ENCODE data around the gene CD9. TPM values are rescaled to one million over a fixed set of nuclear protein-coding genes. Genes with fewer than 3 reads are reported as not detected.

CD9 gene
- total RNA-seq, 1 donor from 2014 or later, result 35.6 TPM

- H3K4me1 Mint-ChIP-seq, result peaks cover 26% of the 10 kb centered on the region
- no peaks in the 10 kb centered on the region for H3K9me3 Mint-ChIP-seq
- intact Hi-C loops (cut with micrococcal nuclease), result no loop called here
- no peaks in the 10 kb centered on the region for H3K27me3 Mint-ChIP-seq
- no peak overlapping the region for H3K4me3 Mint-ChIP-seq
- no peak for DNase-seq
- no peaks in the 10 kb centered on the region for H3K36me3 Mint-ChIP-seq (ENCODE audit: low read depth)
- no peak overlapping the region for H3K27ac Mint-ChIP-seq
Observed at GRCh38 chr12:6212086-6212485, 11.9 kb downstream of the CD9 start.

- Mint-ChIP-seq H3K27me3 (no peaks in the 10 kb centered on the region), H3K4me1 (peaks cover 41% of the 10 kb centered on the region), H3K27ac (no peak overlapping the region), H3K9me3 (no peaks in the 10 kb centered on the region), H3K36me3 (ENCODE audit: low read depth) (no peaks in the 10 kb centered on the region), H3K4me3 (no peak overlapping the region)
- no peak for DNase-seq
- intact Hi-C loops (cut with micrococcal nuclease), result no loop called here
Observed at GRCh38 chr12:6213969-6214368, 13.8 kb downstream of the CD9 start.

- H3K36me3 Mint-ChIP-seq (ENCODE audit: low read depth), result no peaks in the 10 kb centered on the region
- H3K4me3 Mint-ChIP-seq, result no peak overlapping the region
- H3K27ac Mint-ChIP-seq, result peak overlapping the region; percentile 84
- no peaks in the 10 kb centered on the region for H3K27me3 Mint-ChIP-seq
- no peak for DNase-seq
- H3K4me1 Mint-ChIP-seq, result peaks cover 42% of the 10 kb centered on the region
- no peaks in the 10 kb centered on the region for H3K9me3 Mint-ChIP-seq
- intact Hi-C loops (cut with micrococcal nuclease), result no loop called here
Observed at GRCh38 chr12:6214633-6215032, 14.4 kb downstream of the CD9 start.

DNA sequence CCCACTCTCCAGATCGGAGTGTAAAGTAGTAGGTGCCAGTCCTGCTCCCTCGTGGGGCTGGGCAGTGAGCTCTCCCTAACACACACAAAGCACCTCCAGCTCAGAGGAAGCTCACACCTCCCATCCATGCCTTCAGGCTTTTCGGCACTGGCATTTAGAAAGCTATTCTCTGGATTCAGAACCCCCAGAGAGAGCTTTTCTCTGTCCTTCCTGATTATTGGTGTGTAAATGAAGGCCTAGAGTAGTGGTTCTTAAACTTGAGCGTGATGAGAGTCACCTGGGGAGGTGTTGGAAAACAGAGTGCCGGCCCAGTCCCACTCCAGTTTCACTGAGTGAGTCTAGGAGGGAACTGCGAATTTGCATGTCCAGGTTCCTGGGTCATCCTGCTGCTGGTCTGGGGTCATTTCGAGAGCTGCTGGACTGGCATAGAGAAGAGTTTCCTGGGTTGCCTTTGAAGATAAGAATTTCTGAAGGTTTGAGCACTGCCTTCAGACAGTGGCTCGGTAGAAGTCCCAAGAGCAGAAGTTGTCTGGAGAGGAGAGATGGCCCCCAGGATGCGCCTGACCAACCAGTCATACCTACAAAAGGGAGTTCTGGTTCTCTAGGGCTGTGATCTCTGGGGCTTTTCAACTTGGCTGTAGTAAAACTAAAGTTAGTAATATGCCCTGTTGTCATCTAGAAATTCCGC, 15.1 kb downstream of the CD9 start:
- Mint-ChIP-seq H3K9me3 (no peaks in the 10 kb centered on the region), H3K27me3 (no peaks in the 10 kb centered on the region), H3K4me1 (peaks cover 48% of the 10 kb centered on the region), H3K27ac (peak overlapping the region; percentile 84), H3K4me3 (no peak overlapping the region), H3K36me3 (ENCODE audit: low read depth) (no peaks in the 10 kb centered on the region)
- DNase-seq, result no peak
- intact Hi-C loops (cut with micrococcal nuclease), result no loop called here

GRCh38 chr12:6215932-6216494, 15.8 kb downstream of the CD9 start:
- DNase-seq, result no peak
- peaks cover 50% of the 10 kb centered on the region for H3K4me1 Mint-ChIP-seq
- H3K36me3 Mint-ChIP-seq (ENCODE audit: low read depth), result no peaks in the 10 kb centered on the region
- peak overlapping the region; percentile 20 for H3K4me3 Mint-ChIP-seq
- no peaks in the 10 kb centered on the region for H3K27me3 Mint-ChIP-seq
- intact Hi-C loops (cut with micrococcal nuclease), result loop anchor here (1.0 to 2.0 kb wide), 2 partner anchors 13 to 19 kb away; no protein-coding TSS in a partner anchor
- peak overlapping the region; percentile 84 for H3K27ac Mint-ChIP-seq
- H3K9me3 Mint-ChIP-seq, result no peaks in the 10 kb centered on the region

DNA sequence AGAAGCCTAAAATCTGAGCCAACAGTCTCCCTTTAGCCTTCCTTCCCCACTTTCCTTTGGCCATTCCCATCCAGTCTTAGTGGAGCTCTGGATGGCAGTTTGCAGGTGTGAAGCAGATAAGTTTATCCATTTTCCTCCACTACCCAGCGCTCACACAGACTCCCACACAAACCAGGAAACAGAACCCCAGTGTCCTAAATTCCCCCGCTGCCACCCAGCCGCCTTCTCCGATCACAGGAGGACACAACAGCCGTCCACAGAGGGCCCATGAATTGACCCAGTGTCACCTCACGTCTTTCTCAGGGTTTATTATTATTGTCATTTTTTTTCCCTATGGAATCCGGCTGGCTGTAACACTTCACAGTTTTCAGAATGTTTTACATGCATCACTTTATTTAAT, 16.4 kb downstream of the CD9 start:
- peak overlapping the region; percentile 20 for H3K4me3 Mint-ChIP-seq
- peaks cover 50% of the 10 kb centered on the region for H3K4me1 Mint-ChIP-seq
- H3K27me3 Mint-ChIP-seq, result no peaks in the 10 kb centered on the region
- no peak for DNase-seq
- H3K9me3 Mint-ChIP-seq, result no peaks in the 10 kb centered on the region
- peak overlapping the region; percentile 84 for H3K27ac Mint-ChIP-seq
- H3K36me3 Mint-ChIP-seq (ENCODE audit: low read depth), result no peaks in the 10 kb centered on the region
- intact Hi-C loops (cut with micrococcal nuclease), result loop anchor here (1.0 to 2.0 kb wide), 2 partner anchors 13 to 20 kb away; no protein-coding TSS in a partner anchor

GRCh38 chr12:6218347-6218925, 18.2 kb downstream of the CD9 start:
- H3K9me3 Mint-ChIP-seq, result no peaks in the 10 kb centered on the region
- intact Hi-C loops (cut with micrococcal nuclease), result no loop called here
- H3K27me3 Mint-ChIP-seq, result no peaks in the 10 kb centered on the region
- peak overlapping the region; percentile 56 for H3K4me3 Mint-ChIP-seq
- H3K36me3 Mint-ChIP-seq (ENCODE audit: low read depth), result no peaks in the 10 kb centered on the region
- DNase-seq, result no peak
- H3K4me1 Mint-ChIP-seq, result peaks cover 44% of the 10 kb centered on the region
- H3K27ac Mint-ChIP-seq, result peak overlapping the region; percentile 43

GRCh38 chr12:6219980-6220379, 19.8 kb downstream of the CD9 start:
- no peak for DNase-seq
- H3K4me1 Mint-ChIP-seq, result peaks cover 41% of the 10 kb centered on the region
- no peaks in the 10 kb centered on the region for H3K9me3 Mint-ChIP-seq
- intact Hi-C loops (cut with micrococcal nuclease), result no loop called here
- no peaks in the 10 kb centered on the region for H3K27me3 Mint-ChIP-seq
- no peak overlapping the region for H3K27ac Mint-ChIP-seq
- no peak overlapping the region for H3K4me3 Mint-ChIP-seq
- no peaks in the 10 kb centered on the region for H3K36me3 Mint-ChIP-seq (ENCODE audit: low read depth)

GRCh38 chr12:6221146-6221545, 20.9 kb downstream of the CD9 start:
- H3K27ac Mint-ChIP-seq, result no peak overlapping the region
- H3K4me1 Mint-ChIP-seq, result peaks cover 31% of the 10 kb centered on the region
- no peaks in the 10 kb centered on the region for H3K36me3 Mint-ChIP-seq (ENCODE audit: low read depth)
- no peaks in the 10 kb centered on the region for H3K9me3 Mint-ChIP-seq
- no peak overlapping the region for H3K4me3 Mint-ChIP-seq
- H3K27me3 Mint-ChIP-seq, result no peaks in the 10 kb centered on the region
- DNase-seq, result no peak
- intact Hi-C loops (cut with micrococcal nuclease), result no loop called here

DNA sequence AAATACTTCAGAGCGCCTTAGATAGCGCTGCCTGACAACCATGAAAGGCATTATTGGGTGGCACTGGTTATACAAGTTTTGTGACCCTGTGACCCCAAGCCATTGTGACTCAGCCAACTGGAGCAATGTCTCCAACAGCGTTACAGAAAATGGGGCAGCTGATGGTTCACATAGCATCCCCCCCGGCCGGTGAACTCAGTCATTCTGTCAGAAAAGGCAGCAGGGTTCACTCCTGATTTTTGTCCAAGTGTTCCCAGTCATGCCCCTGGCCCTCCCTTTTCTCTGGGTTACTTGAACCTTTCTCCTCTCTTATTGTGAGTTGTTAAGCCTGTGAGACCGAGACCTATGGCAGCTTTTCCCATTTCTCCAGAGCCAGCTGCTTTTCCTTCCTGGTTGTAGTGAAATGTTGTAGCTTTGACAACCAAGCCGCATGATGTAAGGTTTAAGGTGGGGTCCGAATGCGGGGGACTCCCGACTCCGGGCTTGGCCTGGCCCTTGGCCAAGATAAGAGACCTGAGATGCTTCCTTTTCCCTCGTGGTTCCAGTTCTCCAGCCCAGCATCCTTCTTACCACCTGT, 22.0 kb downstream of the CD9 start:
- H3K9me3 Mint-ChIP-seq, result no peaks in the 10 kb centered on the region
- peak overlapping the region; percentile 46 for H3K27ac Mint-ChIP-seq
- H3K36me3 Mint-ChIP-seq (ENCODE audit: low read depth), result no peaks in the 10 kb centered on the region
- H3K4me1 Mint-ChIP-seq, result peaks cover 25% of the 10 kb centered on the region
- no peak overlapping the region for H3K4me3 Mint-ChIP-seq
- intact Hi-C loops (cut with micrococcal nuclease), result no loop called here
- H3K27me3 Mint-ChIP-seq, result no peaks in the 10 kb centered on the region
- DNase-seq, result no peak

GRCh38 chr12:6223545-6223944, 23.3 kb downstream of the CD9 start:
- intact Hi-C loops (cut with micrococcal nuclease), result no loop called here
- no peak overlapping the region for H3K27ac Mint-ChIP-seq
- H3K36me3 Mint-ChIP-seq (ENCODE audit: low read depth), result no peaks in the 10 kb centered on the region
- DNase-seq, result no peak
- no peaks in the 10 kb centered on the region for H3K9me3 Mint-ChIP-seq
- H3K4me3 Mint-ChIP-seq, result no peak overlapping the region
- H3K27me3 Mint-ChIP-seq, result no peaks in the 10 kb centered on the region
- peaks cover 15% of the 10 kb centered on the region for H3K4me1 Mint-ChIP-seq

- no peak overlapping the region for H3K27ac Mint-ChIP-seq
- intact Hi-C loops (cut with micrococcal nuclease), result no loop called here
- H3K4me1 Mint-ChIP-seq, result peaks cover 13% of the 10 kb centered on the region
- no peak overlapping the region for H3K4me3 Mint-ChIP-seq
- no peak for DNase-seq
- no peaks in the 10 kb centered on the region for H3K36me3 Mint-ChIP-seq (ENCODE audit: low read depth)
- H3K27me3 Mint-ChIP-seq, result no peaks in the 10 kb centered on the region
- H3K9me3 Mint-ChIP-seq, result no peaks in the 10 kb centered on the region
Observed at GRCh38 chr12:6224550-6224949, 24.4 kb downstream of the CD9 start.

DNA sequence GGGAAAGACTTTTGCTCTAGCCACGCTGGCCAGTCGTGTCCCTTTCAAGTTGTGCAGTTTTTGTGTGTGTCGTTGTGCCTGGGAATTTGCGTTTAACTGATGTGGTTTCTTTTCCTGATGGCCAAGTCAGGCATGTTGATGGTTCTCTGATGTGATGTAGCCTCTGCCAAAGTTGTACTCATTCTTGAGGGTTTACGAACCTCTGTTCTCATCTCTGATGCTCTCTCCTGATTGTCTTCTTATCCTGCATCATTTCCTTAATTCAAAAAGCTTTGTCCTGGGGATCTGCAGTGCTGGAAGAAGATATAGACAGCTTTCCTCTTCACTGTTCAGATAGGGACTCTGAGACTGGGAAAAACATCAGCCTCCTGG, 25.4 kb downstream of the CD9 start:
- DNase-seq, result no peak
- no peak overlapping the region for H3K4me3 Mint-ChIP-seq
- peaks cover 11% of the 10 kb centered on the region for H3K4me1 Mint-ChIP-seq
- intact Hi-C loops (cut with micrococcal nuclease), result no loop called here
- H3K27ac Mint-ChIP-seq, result no peak overlapping the region
- H3K9me3 Mint-ChIP-seq, result no peaks in the 10 kb centered on the region
- H3K27me3 Mint-ChIP-seq, result no peaks in the 10 kb centered on the region
- H3K36me3 Mint-ChIP-seq (ENCODE audit: low read depth), result peaks cover 3% of the 10 kb centered on the region

DNA sequence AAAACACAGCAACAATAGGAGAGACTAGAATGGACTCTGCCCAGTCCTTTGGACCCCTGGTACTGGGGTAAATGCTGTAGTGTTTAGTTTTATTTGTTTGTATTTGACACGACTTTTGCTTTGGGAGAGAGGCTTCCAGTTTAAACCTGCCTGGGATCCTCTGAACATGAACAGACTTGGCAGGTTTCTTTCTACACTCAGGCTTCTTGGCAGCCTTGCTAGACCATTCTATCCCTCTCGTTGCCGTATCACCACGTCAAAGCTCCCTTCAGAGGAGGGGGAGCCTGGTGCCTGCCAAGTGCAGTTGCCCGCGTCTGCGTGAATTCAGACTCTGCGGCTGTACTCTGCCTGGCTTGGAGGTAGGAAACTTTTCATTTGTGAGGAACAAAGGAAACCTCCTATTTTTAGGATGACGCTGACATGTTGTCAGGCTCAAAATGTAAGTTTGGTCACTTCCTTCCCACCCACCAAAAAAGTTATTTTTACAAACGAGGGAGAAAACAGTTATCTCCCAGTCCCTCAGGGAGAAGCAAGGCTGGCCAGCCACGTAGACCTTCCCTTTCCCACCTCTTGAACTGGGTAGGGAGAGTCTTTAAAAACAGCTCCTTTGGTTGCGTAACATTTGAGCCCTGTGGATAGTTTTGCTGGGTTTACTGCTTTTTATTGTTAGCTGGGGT, 25.9 kb downstream of the CD9 start:
- no peaks in the 10 kb centered on the region for H3K9me3 Mint-ChIP-seq
- H3K27ac Mint-ChIP-seq, result no peak overlapping the region
- peaks cover 16% of the 10 kb centered on the region for H3K4me1 Mint-ChIP-seq
- H3K4me3 Mint-ChIP-seq, result no peak overlapping the region
- DNase-seq, result no peak
- peaks cover 3% of the 10 kb centered on the region for H3K36me3 Mint-ChIP-seq (ENCODE audit: low read depth)
- no peaks in the 10 kb centered on the region for H3K27me3 Mint-ChIP-seq
- intact Hi-C loops (cut with micrococcal nuclease), result no loop called here

Measured in activated CD4-positive, alpha-beta T cell treated with anti-CD3 and anti-CD28 coated beads, Interleukin-2, amount 10 ng/mL, durations not matched to agents 24 days and 14 days (primary cell).